Smooth muscle cell (in vitro differentiated cells): ENCODE data around the gene HECTD4. TPM values are rescaled to one million over a fixed set of nuclear protein-coding genes. Genes with fewer than 3 reads are reported as not detected.

Experiments
- DNase-seq: peaks from one replicate; lab custom pipeline; 2025; ENCODE audit not compliant: unreplicated experiment; lab: John Stamatoyannopoulos, UW
- H2AFZ ChIP-seq: fragments of 200-600 bp; sonication (generic); 2 replicates; pipeline ENCODE4 v1.6.0; 2016; ENCODE audit warnings: antibody characterized with exemption, low read depth, mild to moderate bottlenecking
- H3F3A ChIP-seq: fragments of 200-600 bp; sonication (generic); 2 replicates; pipeline ENCODE4 v1.6.0; 2017; ENCODE audit warnings: antibody characterized with exemption, low read depth
- H3K27ac ChIP-seq: fragments of 200-600 bp; sonication (generic); 2 replicates; pipeline ENCODE4 v1.5.1; 2016; ENCODE audit warnings: low read depth, mild to moderate bottlenecking
- H3K27me3 ChIP-seq: fragments of 200-600 bp; sonication (generic); 2 replicates; pipeline ENCODE4 v1.6.1; 2016; ENCODE audit warnings: low read depth, mild to moderate bottlenecking
- H3K36me3 ChIP-seq: fragments of 200-600 bp; sonication (generic); 2 replicates; pipeline ENCODE4 v1.5.1; 2016; ENCODE audit warnings: low read depth
- H3K4me1 ChIP-seq: fragments of 200-600 bp; sonication (generic); 2 replicates; pipeline ENCODE4 v1.5.1; 2016; ENCODE audit warnings: low read depth
- H3K4me2 ChIP-seq: fragments of 200-600 bp; sonication (generic); 2 replicates; pipeline ENCODE4 v1.6.0; 2016; ENCODE audit warnings: mild to moderate bottlenecking
- H3K4me3 ChIP-seq: fragments of 200-600 bp; sonication (generic); 2 replicates; pipeline ENCODE4 v1.5.1; 2016; ENCODE audit warnings: mild to moderate bottlenecking
- H3K79me2 ChIP-seq: fragments of 200-600 bp; sonication (generic); 2 replicates; pipeline ENCODE4 v1.6.0; 2016; ENCODE audit warnings: low read depth, mild to moderate bottlenecking
- H3K9ac ChIP-seq: fragments of 200-600 bp; sonication (generic); 2 replicates; pipeline ENCODE4 v1.6.0; 2016; ENCODE audit warnings: low read depth
- H3K9me3 ChIP-seq: fragments of 200-600 bp; sonication (generic); replicated peaks from 2 replicates; pipeline ENCODE4 v1.5.1; 2016; ENCODE audit warnings: low read depth
- H4K20me1 ChIP-seq: fragments of 200-600 bp; sonication (generic); 2 replicates; pipeline ENCODE4 v1.6.0; 2016; ENCODE audit warnings: low read depth
- WGBS: methylation state at CpG from one replicate; pipeline ENCODE4 v1.1.7; 2016; ENCODE audit warnings: low lambda C conversion rate; 5-methylcytosine and 5-hydroxymethylcytosine counted together
- polyA plus RNA-seq: library from polyadenylated mRNA; unstranded; fragments of >200 nt; fragmentation: Nextera tagmentation; extraction: Ambion mirVana; gene quantifications from 2 replicates; pipeline ENCODE4 v1.2.1, GENCODE V29; 2016
- total RNA-seq: library from RNA; depleted of rRNA; stranded (reverse); fragments of >200 nt; gene quantifications from 2 replicates; pipeline ENCODE4 v1.2.3, GENCODE V29; 2014
- TF ChIP-seq, protein P1 (sequence below): fragments of 200-600 bp; sonication (generic); IDR thresholded peaks from 2 replicates; pipeline ENCODE4 v1.5.1; 2017; ENCODE audit warnings: borderline replicate concordance, mild to moderate bottlenecking, antibody characterized with exemption; ENCODE audit not compliant: insufficient read depth, poor library complexity, severe bottlenecking

Gene HECTD4
- total and polyA plus RNA-seq, 2 experiments from 2014 or later, result 6.6 to 16.9 TPM

DNA sequence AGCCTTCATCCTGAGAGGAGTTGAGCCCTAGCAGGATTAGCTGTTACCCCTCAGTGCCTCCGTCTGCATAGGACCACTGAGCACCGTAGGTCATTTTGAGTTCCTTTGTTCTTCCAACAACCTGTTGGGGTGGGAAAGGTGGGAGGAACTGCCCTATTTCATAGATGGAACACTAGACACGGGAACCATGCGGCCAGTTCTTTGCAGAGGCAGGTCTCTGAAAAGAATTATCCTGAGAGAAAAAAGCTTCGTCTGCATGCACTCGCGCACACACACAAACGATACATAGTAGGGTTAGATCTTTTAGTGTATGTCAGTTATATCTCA lies 228.4 kb downstream of the HECTD4 start:
- H3K4me2 ChIP-seq, result no peak overlapping the region
- H3K79me2 ChIP-seq, result no peaks in the 10 kb centered on the region
- peaks cover 18% of the 10 kb centered on the region for H3K36me3 ChIP-seq
- TF ChIP-seq, protein P1, sequence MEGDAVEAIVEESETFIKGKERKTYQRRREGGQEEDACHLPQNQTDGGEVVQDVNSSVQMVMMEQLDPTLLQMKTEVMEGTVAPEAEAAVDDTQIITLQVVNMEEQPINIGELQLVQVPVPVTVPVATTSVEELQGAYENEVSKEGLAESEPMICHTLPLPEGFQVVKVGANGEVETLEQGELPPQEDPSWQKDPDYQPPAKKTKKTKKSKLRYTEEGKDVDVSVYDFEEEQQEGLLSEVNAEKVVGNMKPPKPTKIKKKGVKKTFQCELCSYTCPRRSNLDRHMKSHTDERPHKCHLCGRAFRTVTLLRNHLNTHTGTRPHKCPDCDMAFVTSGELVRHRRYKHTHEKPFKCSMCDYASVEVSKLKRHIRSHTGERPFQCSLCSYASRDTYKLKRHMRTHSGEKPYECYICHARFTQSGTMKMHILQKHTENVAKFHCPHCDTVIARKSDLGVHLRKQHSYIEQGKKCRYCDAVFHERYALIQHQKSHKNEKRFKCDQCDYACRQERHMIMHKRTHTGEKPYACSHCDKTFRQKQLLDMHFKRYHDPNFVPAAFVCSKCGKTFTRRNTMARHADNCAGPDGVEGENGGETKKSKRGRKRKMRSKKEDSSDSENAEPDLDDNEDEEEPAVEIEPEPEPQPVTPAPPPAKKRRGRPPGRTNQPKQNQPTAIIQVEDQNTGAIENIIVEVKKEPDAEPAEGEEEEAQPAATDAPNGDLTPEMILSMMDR, result no peak
- no peaks in the 10 kb centered on the region for H3K4me1 ChIP-seq
- WGBS, result 99% methylated on average over 8 of the region's 8 CpGs
- no peaks in the 10 kb centered on the region for H3K9me3 ChIP-seq
- no peaks in the 10 kb centered on the region for H3F3A ChIP-seq
- no peaks in the 10 kb centered on the region for H4K20me1 ChIP-seq
- H3K27ac ChIP-seq, result no peak overlapping the region
- no peak overlapping the region for H3K9ac ChIP-seq
- H3K4me3 ChIP-seq, result no peak overlapping the region
- no peak for DNase-seq
- H3K27me3 ChIP-seq, result no peaks in the 10 kb centered on the region
- H2AFZ ChIP-seq, result no peak overlapping the region

- Histone ChIP-seq H2AFZ (no peak overlapping the region), H3K79me2 (no peaks in the 10 kb centered on the region), H4K20me1 (no peaks in the 10 kb centered on the region), H3K9me3 (no peaks in the 10 kb centered on the region), H3K27me3 (no peaks in the 10 kb centered on the region), H3K4me3 (no peak overlapping the region), H3K4me1 (no peaks in the 10 kb centered on the region), H3K4me2 (no peak overlapping the region), H3K36me3 (peaks cover 18% of the 10 kb centered on the region), H3K9ac (no peak overlapping the region), H3F3A (no peaks in the 10 kb centered on the region), H3K27ac (no peak overlapping the region)
- TF ChIP-seq, protein P1, result no peak
- 98% methylated on average over 11 of the region's 11 CpGs for WGBS
- no peak for DNase-seq
These were observed 228.9 kb downstream of the HECTD4 start for GRCh38 chr12:112153181-112153892.

- TF ChIP-seq, protein P1, result no peak
- H3K36me3 ChIP-seq, result peaks cover 23% of the 10 kb centered on the region
- no peak overlapping the region for H3K4me2 ChIP-seq
- no peak overlapping the region for H3K9ac ChIP-seq
- H3K4me1 ChIP-seq, result no peaks in the 10 kb centered on the region
- no peaks in the 10 kb centered on the region for H3F3A ChIP-seq
- no peak overlapping the region for H3K4me3 ChIP-seq
- no peak overlapping the region for H2AFZ ChIP-seq
- DNase-seq, result no peak
- H3K9me3 ChIP-seq, result no peaks in the 10 kb centered on the region
- WGBS, result 98% methylated on average over 11 of the region's 11 CpGs
- no peaks in the 10 kb centered on the region for H3K79me2 ChIP-seq
- H3K27me3 ChIP-seq, result no peaks in the 10 kb centered on the region
- H4K20me1 ChIP-seq, result no peaks in the 10 kb centered on the region
- no peak overlapping the region for H3K27ac ChIP-seq
These were observed 230.3 kb downstream of the HECTD4 start for GRCh38 chr12:112151766-112152541.
